GM12878 (cell line): ENCODE data around the gene LGMN. TPM values are rescaled to one million over a fixed set of nuclear protein-coding genes. Genes with fewer than 3 reads are reported as not detected.

Source experiments
- ATF3 ChIP-seq: IDR thresholded peaks from 2 replicates; pipeline ENCODE4 v1.6.1; 2011; ENCODE audit warnings: low read depth, mild to moderate bottlenecking, low read length, moderate library complexity, borderline replicate concordance; ENCODE audit errors: extremely low read depth
- ATF7 ChIP-seq: fragments of 450-650 bp; IDR thresholded peaks from 2 replicates; pipeline ENCODE4 v1.6.1; 2016; ENCODE audit warnings: low read depth, mild to moderate bottlenecking
- BACH1 ChIP-seq: fragments of 450-650 bp; IDR thresholded peaks from 2 replicates; pipeline ENCODE4 v1.6.1; 2017; ENCODE audit warnings: mild to moderate bottlenecking, borderline replicate concordance
- CREM ChIP-seq: IDR thresholded peaks from 2 replicates; pipeline ENCODE4 v1.6.1; 2014; ENCODE audit warnings: antibody characterized with exemption, low read depth
- CTCF ChIP-seq, 3 experiments: IDR thresholded peaks in 2 of 3; conservative IDR thresholded peaks in 1 of 3; 2 replicates each; pipeline ENCODE4 v1.5.1; 2011; ENCODE audit warnings: low read depth in 3 of 3, low read length in 3 of 3, mild to moderate bottlenecking in 3 of 3, control low read depth in 2 of 3, moderate library complexity in 2 of 3, inconsistent platforms in 1 of 3, mixed read lengths in 1 of 3; ENCODE audit not compliant: control insufficient read depth in 2 of 3, insufficient read depth in 1 of 3; ENCODE audit errors: extremely low read depth in 1 of 3
- EED ChIP-seq: sonication (generic); IDR thresholded peaks from 2 replicates; pipeline ENCODE4 v1.6.1; 2016; ENCODE audit warnings: antibody characterized with exemption, low read depth
- EP300 ChIP-seq, 2 experiments: fragments of 150-350 bp in 1 of 2; IDR thresholded peaks; 2 replicates each; pipeline ENCODE4 v1.6.1; 2011 to 2012; ENCODE audit warnings: low read depth in 2 of 2, low read length in 2 of 2, borderline replicate concordance in 1 of 2, improper control_type of control experiment in 1 of 2, inconsistent platforms in 1 of 2; ENCODE audit not compliant: control insufficient read depth in 1 of 2
- IKZF1 ChIP-seq: fragments of 450-650 bp; conservative IDR thresholded peaks from 2 replicates; pipeline ENCODE4 v1.6.1; 2017; ENCODE audit warnings: antibody characterized with exemption, mild to moderate bottlenecking
- IKZF2 ChIP-seq, 2 experiments: fragments of 450-650 bp; IDR thresholded peaks; 2 replicates each; pipeline ENCODE4 v1.6.1; 2017; ENCODE audit warnings: mild to moderate bottlenecking in 2 of 2, moderate library complexity in 2 of 2
- JUNB ChIP-seq: IDR thresholded peaks from 2 replicates; pipeline ENCODE4 v1.6.1; 2016; ENCODE audit warnings: antibody characterized with exemption, mild to moderate bottlenecking
- MLLT1 ChIP-seq: fragments of 450-650 bp; IDR thresholded peaks from 2 replicates; pipeline ENCODE4 v1.6.1; 2016; ENCODE audit warnings: mild to moderate bottlenecking
- NFXL1 ChIP-seq: fragments of 450-650 bp; IDR thresholded peaks from 2 replicates; pipeline ENCODE4 v1.6.1; 2017; ENCODE audit warnings: antibody characterized with exemption, mild to moderate bottlenecking, borderline replicate concordance
- NR2F1 ChIP-seq: fragments of 450-650 bp; conservative IDR thresholded peaks from 2 replicates; pipeline ENCODE4 v1.6.1; 2017; ENCODE audit warnings: mild to moderate bottlenecking
- PAX5 ChIP-seq: IDR thresholded peaks from 2 replicates; pipeline ENCODE4 v1.6.1; 2011; ENCODE audit warnings: low read depth, low read length, borderline replicate concordance
- RAD51 ChIP-seq: fragments of 450-650 bp; IDR thresholded peaks from 2 replicates; pipeline ENCODE4 v1.6.1; 2016; ENCODE audit warnings: moderate library complexity, mild to moderate bottlenecking, inconsistent platforms
- RELB ChIP-seq: fragments of 450-650 bp; IDR thresholded peaks from 2 replicates; pipeline ENCODE4 v1.6.1; 2017; ENCODE audit warnings: low read depth, mild to moderate bottlenecking, moderate library complexity
- RFX5 ChIP-seq: IDR thresholded peaks from 2 replicates; pipeline ENCODE4 v1.6.1; 2011; ENCODE audit warnings: low read depth, low read length, improper control_type of control experiment
- TCF12 ChIP-seq: IDR thresholded peaks from 2 replicates; pipeline ENCODE4 v1.6.1; 2011; ENCODE audit warnings: low read depth, mild to moderate bottlenecking, low read length
- ZNF592 ChIP-seq: fragments of 450-650 bp; IDR thresholded peaks from 2 replicates; pipeline ENCODE4 v1.6.1; 2017; ENCODE audit warnings: mild to moderate bottlenecking, moderate library complexity
- ZNF622 ChIP-seq: fragments of 450-650 bp; IDR thresholded peaks from 2 replicates; pipeline ENCODE4 v1.6.1; 2017; ENCODE audit warnings: mild to moderate bottlenecking, inconsistent platforms
- polyA plus RNA-seq, 11 experiments: library from polyadenylated mRNA; depleted of rRNA in 4 of 11; unstranded in 6 of 11; stranded (reverse) in 5 of 11; fragments of >200 nt; fragmentation: Nextera tagmentation in 4 of 11; fragmentation: Illumina TruSeq in 1 of 11; extraction: Ambion mirVana in 4 of 11; extraction: Trizol in 1 of 11; gene quantifications; 1 replicate in 1 of 11; 2 replicates in 10 of 11; pipeline versions ENCODE4 v1.2.1 to v1.2.3, GENCODE V29; 2011 to 2016; ENCODE audit warnings: inconsistent platforms in 2 of 11, missing spikeins in 2 of 11, low read depth in 1 of 11
- total RNA-seq, 4 experiments: library from RNA; depleted of rRNA in 3 of 4; stranded (reverse); fragments of >200 nt in 3 of 4; fragmentation: Illumina TruSeq in 1 of 4; extraction: Trizol in 1 of 4; gene quantifications; 2 replicates each; pipeline versions ENCODE4 v1.2.1 to v1.2.3, GENCODE V29; 2013 to 2021

LGMN gene
- total and polyA plus RNA-seq, 10 of the 15 experiments (the other 5 are each of a cell fraction or from before 2014, with no cell fraction given), result 0.71 to 192 (median 3.9) TPM

GRCh38 chr14:92704036-92704804 is 44.2 kb downstream of the LGMN start (continued):
- peak; percentile 73 for TF ChIP-seq RELB
- TF ChIP-seq PAX5, result peak; percentile 72; the same call in 1 of the 2 replicates
- no peak for TF ChIP-seq NFXL1
- TF ChIP-seq IKZF2 (IDR thresholded peaks at IDR 0.05), result peak; percentile 88 to 89
- peak; percentile 93 for TF ChIP-seq ATF7
- TF ChIP-seq BACH1, result peak; percentile 21; the same call in 1 of the 2 replicates
- 0 out of 2 replicates have a peak, but pooled peaks have one; percentile 52 for TF ChIP-seq MLLT1
- TF ChIP-seq IKZF1, result peak; percentile 87
- TF ChIP-seq ZNF622, result 0 out of 2 replicates have a peak, but pooled peaks have one; percentile 23
- peak; percentile 57; the same call in 1 of the 2 replicates for TF ChIP-seq CREM
- TF ChIP-seq JUNB, result peak; percentile 38
- TF ChIP-seq ATF3, result no peak
- peak; percentile 52 for TF ChIP-seq NR2F1
- TF ChIP-seq EED, result peak; percentile 60; the same call in 1 of the 2 replicates
- peak; percentile 81; the same call in 1 of the 2 replicates for TF ChIP-seq TCF12
- peak; percentile 58; the same call in 1 of the 2 replicates for TF ChIP-seq RAD51
- no peak for TF ChIP-seq RFX5
- TF ChIP-seq CTCF (IDR thresholded peaks at IDR 0.05 in 2 of 3, conservative IDR thresholded peaks at IDR 0.05 in 1 of 3; ENCODE audit: control insufficient read depth in 2 of 3, extremely low read depth in 1 of 3, insufficient read depth in 1 of 3, low read depth in 3 of 3, low read length in 3 of 3), result no peak
- TF ChIP-seq EP300 (IDR thresholded peaks at IDR 0.05; ENCODE audit: borderline replicate concordance in 1 of 2, control insufficient read depth in 1 of 2, low read depth in 2 of 2, low read length in 2 of 2), result peak; percentile 50 to 70; a peak in 3 of 4 replicates
- TF ChIP-seq ZNF592, result no peak
